SW 1271 (cell line): ENCODE data around the gene METRNL.
"Not testable (repeated sequence)": the region's sequence is repeated elsewhere in the genome, so short reads cannot be mapped to it uniquely, and the experiment has no call there.

ENCODE experiments used
- DNase-seq, 2 experiments: peaks; one replicate each; lab custom pipeline; 2025; lab: John Stamatoyannopoulos, UW

Gene METRNL

DNA sequence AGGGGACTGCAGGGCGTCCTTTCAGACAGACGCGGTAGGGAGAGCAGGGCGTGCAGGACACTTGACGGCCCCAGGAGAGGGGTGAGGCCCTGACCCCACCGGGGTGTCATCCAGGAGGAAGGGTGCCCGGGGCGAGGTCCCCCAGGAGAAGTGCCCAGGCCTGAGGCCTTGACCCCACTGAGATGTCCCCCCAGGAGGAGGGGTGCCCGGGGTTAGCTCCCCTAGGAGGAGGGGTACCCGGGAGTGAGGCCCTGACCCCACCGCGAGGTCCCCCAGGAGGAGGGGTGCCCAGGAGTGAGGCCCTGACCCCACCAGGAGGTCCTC lies 27.2 kb upstream of the METRNL start:
- no peak for DNase-seq

DNA sequence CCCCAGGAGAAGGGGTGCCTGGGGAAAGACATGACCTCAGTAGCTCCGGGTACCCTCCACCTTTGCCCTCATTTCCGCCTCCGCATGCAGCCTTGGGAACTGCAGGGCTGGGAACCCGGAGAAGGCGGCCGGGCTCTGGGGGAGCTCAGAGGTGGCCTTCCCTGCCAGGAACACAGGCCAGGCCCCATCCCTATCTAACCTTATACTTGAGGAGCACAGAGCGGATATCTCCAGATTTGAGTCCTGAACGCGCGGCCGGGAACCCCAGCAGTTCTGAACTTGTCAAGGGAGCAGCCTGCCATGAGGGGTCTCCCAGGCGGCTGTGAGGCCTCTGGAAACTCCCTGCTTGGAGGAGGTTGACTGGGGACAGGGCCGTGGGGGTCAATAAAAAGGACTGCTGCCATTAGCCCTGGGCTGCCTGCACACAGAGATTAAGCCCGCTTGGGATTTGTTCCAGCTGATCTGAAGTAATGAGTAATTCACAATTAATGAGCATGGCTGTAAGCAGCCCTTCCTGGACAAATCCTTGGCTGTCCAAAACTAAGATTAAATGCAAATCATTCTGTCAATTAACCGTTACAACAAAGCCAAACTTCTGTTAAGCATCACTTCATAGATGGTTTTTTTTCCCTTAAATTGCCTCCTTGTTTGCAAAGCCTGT lies 26.3 kb upstream of the METRNL start:
- no peak for DNase-seq

DNA sequence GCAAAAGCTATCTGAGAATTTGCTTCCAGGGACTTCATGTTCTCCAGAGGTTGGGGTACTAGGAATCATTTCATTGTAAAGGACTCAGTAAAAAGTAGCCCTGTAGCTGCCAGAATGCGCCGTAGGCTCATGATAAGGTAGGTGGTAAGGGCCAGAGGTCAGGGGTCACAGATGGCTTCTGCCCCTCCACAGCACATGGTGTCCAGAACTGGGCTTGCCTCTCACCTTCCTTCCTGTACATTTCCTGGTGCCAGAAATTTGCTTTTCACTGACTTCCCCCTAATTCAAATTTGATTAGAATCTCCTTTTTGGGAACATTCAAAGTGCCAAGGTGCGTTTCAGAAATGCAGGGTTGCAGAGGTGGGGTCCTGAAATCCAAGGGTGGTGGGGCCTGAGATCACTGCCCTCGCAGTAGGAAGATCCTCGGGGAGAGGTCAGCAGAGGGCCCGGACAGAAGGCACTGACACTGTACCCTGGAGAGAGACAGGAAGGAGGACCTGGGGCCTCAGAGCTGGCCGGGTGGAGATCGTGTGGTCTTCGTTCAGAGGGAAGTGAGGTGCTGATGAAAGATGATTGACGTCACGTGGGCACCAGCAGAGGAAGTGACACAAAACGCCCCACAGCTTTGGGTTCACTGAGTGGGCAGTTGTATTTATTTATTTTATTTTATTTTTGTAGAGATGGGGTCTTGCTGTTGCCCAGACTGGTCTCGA lies 25.5 kb upstream of the METRNL start:
- no peak for DNase-seq

DNA sequence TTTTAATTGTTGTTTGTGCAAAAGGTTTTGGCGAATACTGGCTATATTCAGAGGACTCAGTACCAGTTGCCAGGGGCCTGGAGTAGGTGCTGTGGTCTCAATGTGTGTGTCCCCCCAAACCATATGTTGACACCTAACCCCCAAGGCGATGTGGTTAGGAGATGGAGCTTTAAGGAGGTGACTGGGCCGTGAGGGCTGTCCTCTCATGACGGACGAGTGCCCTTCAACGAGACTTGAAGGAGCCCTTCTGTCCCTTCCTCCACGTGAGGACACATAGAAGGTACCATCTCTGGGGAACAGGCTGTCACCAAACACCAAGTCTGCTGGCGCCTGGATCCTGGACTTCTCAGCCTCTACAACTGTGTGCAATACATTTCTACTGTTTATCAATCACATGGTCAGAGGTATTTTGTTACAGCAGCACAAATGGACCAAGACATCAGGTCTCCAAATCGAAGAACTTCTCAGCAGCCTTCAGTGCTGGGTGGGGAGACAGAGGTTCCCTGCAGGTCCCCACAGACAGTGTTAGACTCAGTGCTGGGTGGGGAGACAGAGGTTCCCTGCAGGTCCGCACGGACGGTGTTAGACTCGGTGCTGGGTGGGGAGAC lies 24.8 kb upstream of the METRNL start:
- DNase-seq: no peak

DNA sequence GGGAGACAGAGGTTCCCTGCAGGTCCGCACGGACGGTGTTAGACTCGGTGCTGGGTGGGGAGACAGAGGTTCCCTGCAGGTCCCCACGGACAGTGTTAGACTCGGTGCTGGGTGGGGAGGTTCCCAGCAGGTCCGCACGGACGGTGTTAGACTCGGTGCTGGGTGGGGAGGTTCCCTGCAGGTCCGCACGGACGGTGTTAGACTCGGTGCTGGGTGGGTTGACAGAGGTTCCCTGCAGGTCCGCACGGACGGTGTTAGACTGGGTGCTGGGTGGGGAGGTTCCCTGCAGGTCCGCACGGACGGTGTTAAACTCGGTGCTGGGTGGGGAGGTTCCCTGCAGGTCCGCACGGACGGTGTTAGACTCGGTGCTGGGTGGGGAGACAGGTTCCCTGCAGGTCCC lies 24.2 kb upstream of the METRNL start:
- not testable (repeated sequence) for DNase-seq

DNA sequence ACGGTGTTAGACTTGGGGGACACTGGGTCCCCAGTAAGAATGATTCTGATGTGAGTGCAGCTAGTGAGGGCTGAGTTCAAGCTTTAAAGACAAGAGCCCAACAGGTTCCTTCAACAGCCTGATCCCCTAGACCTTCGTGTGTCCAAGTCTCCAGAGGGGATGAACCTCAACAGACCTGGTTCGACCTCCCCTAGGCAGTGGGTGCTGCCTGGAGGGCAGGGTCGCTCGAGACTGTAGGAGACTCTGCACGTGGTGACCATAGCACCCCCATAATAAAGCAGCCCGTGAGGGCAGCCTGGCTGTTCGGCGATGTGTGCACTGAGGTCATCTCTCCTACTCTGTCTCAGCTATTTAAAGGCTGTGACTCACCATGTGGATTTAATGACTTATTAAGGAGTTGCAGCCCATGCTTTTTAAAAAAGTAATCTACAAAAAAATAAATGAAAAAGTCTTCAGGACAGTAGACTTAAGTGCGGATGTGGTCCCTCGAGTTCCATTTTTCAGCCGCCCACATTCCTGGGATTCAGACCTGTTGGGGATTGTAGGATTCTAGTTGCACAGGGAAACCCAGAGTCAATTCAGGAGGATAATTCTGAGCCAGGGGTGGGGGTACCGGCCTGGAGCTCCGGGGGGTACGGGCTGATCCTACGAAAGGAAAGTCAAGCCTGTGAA lies 23.4 kb upstream of the METRNL start:
- no peak for DNase-seq

DNA sequence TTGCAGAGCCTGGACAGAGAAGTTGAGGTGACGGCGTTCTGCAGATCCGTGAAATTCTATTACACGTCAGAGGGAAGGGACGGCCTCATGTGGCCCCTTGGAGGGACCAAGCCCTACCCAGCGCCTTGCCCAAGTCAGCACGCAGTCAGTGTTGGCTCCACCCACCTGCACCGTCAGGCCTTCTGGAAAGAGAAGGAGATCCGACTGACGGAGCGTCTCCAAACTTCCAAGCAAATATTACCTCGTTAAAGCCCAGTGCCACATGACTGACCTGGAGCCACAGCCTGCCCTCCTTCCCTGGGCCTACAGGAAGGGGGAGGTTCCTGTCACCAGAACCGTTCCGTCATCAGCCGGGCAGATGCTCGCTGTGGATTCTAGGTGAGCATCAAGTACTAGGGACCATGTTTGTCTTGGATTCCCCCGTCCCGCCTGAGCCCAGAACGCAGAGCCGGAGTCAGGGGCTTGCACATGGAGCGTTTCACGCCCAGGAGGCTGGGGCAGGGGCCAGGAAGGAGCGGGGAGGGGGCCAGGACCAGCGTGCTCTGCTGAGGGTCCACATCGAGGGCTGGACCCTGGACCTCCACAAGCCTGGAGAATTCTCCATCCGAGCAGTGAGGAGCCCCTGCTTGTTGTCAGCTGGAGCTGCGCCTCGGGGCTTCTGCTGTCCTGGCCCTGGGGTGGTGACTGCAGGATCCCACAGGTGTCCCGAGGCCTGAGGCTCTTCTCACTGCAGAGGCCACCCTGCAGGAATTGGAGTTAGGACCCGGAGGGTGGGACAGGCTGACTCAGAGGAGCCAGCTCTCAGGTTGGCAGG lies 22.6 kb upstream of the METRNL start:
- no peak for DNase-seq

DNA sequence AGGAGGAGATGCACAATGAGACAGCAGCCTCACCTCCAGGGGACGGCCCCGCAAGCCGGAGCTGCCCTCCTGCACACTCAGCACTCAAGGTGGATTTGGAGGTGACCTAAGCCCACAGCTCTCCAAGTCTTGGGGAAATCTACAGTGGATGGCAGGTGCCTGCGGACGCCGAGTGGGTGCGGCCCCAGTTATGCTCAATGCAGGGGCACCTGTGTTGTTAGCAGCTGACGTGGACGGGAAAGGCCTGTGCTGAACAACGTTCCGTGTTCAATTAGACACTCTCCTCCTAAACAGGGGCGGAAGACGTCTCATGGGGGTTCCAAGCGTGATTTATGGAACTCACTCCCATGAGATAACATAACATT lies 22.0 kb upstream of the METRNL start:
- no peak for DNase-seq

DNA sequence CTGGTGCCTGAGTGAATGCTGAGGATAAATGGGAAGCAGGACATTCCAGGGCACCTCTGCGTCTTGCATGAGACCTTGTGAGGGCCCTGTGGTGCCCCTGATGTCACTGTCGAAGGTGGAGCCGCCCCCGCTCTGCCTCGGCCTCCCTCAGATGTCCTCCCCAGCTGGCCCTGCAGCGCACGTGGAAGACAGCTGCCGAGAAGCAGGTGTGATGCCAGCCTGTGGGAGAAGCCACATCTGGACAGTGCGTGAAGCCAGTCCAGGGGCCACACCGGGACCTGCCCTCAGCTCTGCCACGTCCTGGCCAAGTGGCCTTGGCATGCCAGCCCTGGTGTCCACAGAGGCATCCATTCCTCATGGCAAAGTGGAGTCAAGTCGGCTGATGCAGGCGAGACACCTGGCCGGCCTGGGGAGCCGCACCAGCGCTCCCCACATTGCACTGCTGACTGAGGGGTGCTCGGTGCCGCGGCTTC lies 21.6 kb upstream of the METRNL start:
- no peak for DNase-seq

DNA sequence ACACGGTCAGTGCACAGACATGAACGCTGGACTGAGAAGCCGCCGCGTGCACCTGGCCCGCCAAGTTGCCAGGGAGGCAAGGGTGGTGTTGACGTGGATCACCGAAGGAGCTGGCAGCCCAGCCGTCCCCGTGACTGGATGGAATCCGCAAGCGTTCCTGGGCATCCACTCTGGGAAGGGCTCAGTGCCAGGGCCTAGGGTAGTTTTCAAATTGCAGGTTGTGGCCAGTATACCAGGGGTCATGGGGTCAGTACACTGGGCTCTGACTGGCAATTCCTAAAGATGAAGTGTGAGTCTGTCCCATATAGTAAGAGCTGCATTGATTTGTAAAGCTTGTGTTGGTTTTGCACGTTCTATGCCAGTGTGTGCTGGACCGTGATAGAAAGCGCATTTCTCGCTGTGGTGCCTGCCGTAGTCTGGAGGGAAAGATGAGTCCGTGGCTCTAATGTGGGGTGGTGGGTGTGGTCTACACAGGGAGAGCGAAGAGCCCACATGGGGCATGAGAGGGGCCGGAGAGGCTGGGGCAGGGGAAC lies 21.1 kb upstream of the METRNL start:
- no peak for DNase-seq

DNA sequence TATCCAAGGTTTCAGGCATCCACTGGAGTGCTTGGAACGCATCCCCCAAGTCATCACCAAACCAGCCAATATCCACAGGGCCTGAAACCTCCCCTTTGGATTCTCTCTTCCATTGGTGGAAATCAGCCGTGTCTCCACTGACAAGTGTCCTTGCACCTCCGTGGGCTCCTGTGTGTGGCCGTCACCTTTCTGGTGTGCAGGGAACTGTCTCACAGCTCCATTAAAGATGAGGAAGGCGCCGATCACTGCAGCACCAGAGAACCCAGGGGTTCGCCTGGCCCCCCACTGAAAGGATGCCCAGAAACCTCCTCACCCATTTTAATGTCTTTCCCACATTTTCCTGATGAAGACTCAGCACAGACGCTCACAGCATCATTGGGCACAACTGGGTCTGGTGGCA lies 17.8 kb upstream of the METRNL start:
- no peak for DNase-seq

DNA sequence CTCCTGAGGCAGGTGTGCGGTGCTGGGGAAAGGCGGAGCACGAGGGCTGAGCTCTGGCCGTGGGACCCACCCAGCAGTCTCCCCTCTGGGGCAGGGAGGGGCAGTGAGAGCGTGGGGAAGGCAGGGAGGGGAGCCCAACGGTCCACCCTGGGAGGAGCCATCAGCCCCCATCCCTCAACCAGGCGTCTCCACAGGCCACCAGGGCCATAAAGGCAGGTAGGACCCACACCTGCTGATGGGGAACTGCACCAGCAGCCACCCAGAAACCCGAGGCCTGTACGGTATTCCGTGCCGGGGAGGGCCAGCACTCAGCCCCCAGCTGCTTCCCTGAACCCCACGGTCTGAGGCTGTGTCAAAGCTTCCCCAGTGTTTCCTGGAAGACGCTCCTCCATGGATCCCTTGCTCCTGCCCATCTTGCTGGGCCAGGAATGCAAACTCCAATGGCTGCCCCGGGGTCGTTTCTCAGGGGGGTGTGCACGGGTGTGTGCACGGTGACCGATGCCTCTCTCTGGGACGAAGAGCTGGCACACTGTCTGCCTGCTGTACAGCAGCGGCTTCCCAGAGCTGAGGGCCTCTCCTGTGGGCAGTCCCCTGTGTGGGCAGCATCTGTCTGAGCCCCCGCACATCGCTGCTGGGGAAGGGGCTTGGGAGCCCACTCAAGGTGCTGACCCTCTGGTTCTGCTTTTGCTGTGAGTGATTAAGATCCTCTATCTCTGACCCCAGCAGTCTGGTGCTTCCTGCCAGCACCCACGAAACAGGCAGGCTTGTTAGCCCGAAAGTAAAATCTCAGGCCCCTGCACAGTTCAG lies 17.2 kb upstream of the METRNL start:
- DNase-seq: no peak

DNA sequence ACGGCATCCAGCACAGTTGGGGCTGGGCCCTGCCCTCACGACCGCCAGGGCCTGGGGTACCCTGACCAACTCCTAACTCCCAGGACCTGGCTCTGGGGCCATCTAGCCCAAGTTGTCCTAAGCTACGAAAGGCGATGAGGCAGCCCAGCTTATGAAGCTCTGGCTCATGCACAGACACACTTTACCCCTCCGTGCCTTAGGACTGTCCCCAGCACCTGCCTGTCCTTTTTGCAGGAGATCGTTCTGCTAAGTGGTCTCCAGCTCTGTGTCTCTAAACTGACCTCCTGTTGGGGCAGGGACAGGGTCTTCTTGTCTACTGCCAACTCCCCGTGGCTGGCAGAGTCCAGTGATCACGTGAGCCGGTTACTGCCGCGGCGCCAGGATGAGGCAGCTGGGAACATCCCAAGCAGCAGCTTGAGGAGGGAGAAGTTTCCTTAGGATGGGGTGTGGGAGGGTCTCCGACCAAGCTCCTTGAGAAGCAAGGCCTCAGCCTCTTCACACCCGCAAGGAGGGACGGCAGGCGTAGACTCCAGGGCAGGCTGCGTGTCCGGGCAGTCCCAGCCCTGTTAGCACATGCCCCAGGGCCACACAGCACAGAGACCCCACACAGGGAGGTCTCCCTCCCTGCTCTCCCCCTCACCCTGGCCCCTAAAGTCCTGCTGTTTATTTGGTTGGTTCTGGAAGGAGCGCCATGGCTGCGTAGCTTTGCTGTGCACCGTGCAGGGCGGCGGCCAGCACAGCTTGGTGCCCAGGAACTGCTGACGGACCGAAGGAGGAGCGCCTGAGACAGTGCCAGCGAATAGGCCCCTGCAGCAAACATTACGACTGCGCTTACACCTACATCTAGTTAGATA lies 16.4 kb upstream of the METRNL start:
- DNase-seq: no peak

DNA sequence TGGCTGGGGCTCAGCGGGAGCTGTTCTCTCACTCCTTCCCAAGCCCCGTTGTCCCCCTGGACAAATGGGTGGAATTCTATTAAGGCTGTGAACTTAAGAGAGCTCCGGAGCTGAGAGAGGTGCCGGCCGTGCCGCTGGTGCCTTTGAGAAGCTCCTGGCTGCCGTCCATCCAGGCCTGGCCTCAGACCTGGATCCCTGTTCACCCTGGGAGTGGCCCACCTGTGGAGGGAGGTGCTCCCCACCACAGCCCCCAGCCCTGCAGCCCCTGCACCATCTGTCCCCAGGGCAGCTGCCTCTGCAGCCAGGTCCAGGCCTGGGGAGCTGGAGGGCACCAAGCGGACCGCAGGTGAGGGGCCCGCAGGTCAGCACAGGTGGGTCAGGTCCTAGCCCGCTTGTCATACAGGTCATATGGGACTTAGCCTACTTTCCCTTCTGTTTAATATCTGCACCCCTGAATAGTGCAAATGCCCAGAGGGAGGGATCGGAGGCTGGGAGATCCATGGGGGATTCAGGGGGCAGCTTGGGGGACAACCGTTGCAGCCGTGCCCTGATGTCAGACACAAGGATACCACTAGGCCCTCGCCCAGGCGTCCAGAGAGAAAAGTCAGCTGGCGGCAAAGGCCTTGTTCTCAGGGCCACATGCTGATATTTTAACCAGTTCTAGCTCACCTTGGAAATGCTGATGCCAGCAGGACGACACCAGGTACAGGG lies 15.2 kb upstream of the METRNL start:
- no peak for DNase-seq

DNA sequence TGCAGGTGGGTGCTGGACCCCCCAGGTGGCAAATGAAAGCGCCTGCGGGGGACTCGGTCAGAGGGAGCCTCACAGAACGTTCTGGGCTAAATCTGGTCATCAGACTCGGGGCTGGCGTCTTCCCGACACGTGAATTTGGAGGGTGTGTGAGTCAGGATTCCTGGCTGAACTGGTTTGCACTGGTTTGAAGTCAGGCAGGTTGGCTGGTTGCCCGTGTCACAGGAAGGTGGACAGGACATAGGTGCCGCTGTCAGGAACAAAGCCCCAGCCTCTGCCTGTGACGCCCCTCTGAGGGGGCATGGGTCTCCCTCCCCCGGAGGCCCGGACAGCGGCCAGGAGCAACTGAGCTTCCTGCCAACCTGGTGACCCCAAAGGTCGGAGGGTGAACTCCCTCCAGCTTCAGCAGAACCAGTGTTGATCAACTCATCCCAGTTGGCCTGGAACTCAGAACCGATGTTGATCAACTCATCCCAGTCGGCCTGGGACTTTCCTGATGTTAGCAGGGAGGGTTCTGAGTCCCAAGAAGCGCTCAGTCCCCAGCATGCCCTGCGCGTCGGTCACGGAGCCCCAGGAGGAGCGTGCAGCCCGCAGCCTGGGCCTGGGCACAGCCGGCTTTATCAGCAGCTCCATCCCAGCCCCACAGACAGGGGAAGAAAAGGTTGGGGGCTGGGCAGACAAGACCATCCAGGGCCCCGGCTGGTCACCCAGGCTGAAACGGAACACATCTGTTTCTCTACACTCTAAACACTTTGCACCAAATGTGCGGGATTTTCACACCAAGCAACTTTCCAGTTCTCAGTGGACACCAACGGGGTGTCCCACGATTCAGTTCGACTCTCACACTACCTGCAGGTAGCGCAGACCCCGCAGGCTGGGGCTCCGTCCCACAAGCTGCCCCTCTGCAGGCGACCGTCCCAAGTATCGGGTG lies 14.4 kb upstream of the METRNL start:
- no peak for DNase-seq

DNA sequence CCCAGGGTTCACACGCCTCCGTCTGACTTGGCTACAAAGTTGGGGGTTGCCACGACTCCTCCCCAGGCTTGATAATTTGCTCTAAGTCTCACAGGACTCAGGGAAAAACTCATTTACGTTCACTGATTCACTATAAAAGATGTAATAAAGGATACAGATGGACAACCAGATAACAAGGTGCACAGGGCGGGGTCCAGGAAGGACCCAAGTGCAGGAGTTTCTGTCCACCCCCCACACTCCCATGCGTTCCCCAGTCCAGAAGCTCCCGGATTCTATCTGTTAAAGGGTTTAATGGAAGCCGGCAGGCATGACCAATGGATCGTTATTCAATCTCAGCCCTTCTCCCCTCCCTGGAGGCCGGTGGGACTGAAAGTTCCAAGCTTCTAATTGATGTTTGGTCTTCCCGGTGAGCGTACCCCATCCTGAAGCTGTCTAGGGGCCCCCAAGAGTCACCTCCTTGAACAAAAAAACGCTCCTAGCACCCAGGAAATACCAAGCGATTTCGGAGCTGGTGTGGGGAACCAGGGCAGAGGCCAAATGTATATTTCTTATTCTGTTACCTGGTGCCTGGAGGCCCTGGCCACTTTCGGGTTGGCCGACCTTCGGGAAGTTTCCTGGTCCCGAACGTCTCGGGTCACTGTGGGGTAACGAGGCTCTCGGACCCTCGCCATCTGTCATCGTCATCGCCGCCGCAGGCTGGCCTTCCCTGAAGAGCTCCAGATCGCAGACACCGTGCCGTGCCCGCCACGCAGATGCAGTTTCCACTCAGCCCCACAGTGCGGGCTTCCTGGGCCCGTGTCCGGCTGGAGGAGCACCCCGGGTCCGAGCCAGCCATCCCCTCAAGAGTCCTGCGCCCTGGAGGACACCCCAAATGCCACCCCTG lies 13.5 kb upstream of the METRNL start:
- DNase-seq: no peak

DNA sequence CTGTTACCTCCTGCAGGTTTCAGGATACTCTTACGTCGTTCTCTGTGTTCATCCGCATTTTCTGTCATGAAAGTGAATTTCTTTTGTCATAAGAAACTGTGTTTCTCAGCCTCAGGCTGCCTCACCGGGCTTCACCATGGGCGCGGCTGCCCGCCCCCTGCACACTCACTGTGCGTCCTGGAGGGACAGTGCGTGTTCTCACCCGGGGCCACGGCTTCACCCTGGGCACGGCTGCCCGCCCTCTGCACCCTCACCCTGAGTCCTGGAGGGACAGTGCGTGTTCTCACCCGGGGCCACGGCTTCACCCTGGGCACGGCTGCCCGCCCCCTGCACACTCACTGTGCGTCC lies 12.9 kb upstream of the METRNL start:
- not testable (repeated sequence) for DNase-seq
